IMR-90 (cell line): Measurements from ENCODE around the gene MACF1.

Experiments
- BHLHE40 ChIP-seq: fragments of 150-350 bp; IDR thresholded peaks from 2 replicates; pipeline ENCODE4 v1.6.1; 2016; ENCODE audit warnings: mild to moderate bottlenecking, low read depth, low read length
- POLR2A ChIP-seq: IDR thresholded peaks from 2 replicates; pipeline ENCODE4 v1.6.1; 2012; ENCODE audit warnings: mild to moderate bottlenecking, low read depth, low read length
- RCOR1 ChIP-seq: IDR thresholded peaks from 2 replicates; pipeline ENCODE4 v1.6.1; 2012; ENCODE audit warnings: mild to moderate bottlenecking, low read length, improper control_type of control experiment; ENCODE audit not compliant: insufficient replicate concordance
- TF ChIP-seq, protein P1 (sequence below): conservative IDR thresholded peaks from 2 replicates; pipeline ENCODE4 v1.5.1; 2012; ENCODE audit warnings: mild to moderate bottlenecking, low read depth, low read length, improper control_type of control experiment

DNA sequence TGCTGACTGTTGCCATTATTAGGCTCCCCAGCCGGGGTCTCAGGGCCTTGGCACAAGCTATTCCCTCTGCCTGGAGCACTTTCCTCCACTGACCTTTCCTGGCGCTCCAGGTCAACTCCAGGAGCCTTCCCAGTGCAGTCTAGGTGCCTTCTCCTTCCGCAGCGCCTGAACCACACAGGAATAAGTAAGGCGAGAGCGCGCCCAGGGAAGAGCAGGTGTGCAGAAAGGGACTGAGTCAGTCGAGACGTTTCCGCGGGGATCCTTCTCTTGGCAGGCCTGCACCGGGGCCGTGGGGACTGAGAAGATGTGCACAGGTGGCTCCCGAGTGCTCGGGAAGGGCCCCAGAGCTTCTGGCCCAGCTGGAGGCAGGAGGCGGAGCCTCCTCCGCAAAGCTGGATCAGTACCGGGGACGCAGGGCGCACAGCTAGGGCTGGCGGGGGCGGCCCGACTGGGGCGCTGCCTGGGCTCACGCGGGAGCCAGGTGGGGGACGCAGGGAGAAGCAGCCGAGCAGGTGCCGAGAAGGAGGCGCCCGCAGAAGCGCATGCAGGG lies 286.2 kb downstream of the MACF1 start:
- TF ChIP-seq, protein P1, sequence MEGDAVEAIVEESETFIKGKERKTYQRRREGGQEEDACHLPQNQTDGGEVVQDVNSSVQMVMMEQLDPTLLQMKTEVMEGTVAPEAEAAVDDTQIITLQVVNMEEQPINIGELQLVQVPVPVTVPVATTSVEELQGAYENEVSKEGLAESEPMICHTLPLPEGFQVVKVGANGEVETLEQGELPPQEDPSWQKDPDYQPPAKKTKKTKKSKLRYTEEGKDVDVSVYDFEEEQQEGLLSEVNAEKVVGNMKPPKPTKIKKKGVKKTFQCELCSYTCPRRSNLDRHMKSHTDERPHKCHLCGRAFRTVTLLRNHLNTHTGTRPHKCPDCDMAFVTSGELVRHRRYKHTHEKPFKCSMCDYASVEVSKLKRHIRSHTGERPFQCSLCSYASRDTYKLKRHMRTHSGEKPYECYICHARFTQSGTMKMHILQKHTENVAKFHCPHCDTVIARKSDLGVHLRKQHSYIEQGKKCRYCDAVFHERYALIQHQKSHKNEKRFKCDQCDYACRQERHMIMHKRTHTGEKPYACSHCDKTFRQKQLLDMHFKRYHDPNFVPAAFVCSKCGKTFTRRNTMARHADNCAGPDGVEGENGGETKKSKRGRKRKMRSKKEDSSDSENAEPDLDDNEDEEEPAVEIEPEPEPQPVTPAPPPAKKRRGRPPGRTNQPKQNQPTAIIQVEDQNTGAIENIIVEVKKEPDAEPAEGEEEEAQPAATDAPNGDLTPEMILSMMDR, result no peak
- TF ChIP-seq POLR2A (no peak), BHLHE40 (no peak), RCOR1 (no peak)
